Cardiac septum (tissue), 1 donor: ENCODE results near the gene MYMK. TPM values are rescaled to one million over a fixed set of nuclear protein-coding genes. Genes with fewer than 3 reads are reported as not detected.
A peak's percentile ranks its signal among the peaks of the same experiment; 100 is the strongest.

ENCODE experiments used
- DNase-seq: peaks from one replicate; pipeline ENCODE4 v3.0.0-alpha.2; 2020; ENCODE audit warnings: low spot score
- intact Hi-C: fragments of 100-400 bp; cut with DNase I; formaldehyde crosslinking; loops from one replicate; pipeline ENCODE4 v1.14.0; 2022
- total RNA-seq: library from RNA; stranded (reverse); fragmentation: NEBNext Ultra II Directional; extraction: Animal tissue kit (Norgen Biotek cat#: 25700); gene quantifications from one replicate; pipeline ENCODE4 v1.2.1, GENCODE V29; 2021
- donor health status: DM: no; HTN: no; CAD: no.

The MYMK gene
- total RNA-seq, 1 donor from 2014 or later: not detected

GRCh38 chr9:133538176-133538575, 13.4 kb upstream of the MYMK start:
- intact Hi-C loops: loop anchor here (2.0 kb wide), 1 partner anchor 19 kb away; no protein-coding TSS in a partner anchor
- DNase-seq: no peak

- DNase-seq: no peak
- intact Hi-C loops: no loop called here
These were observed 12.5 kb upstream of the MYMK start for GRCh38 chr9:133537257-133537656.

GRCh38 chr9:133536536-133536935, 11.8 kb upstream of the MYMK start:
- DNase-seq: no peak
- intact Hi-C loops: no loop called here

- no peak for DNase-seq
- intact Hi-C loops: no loop called here
These were observed 11.3 kb upstream of the MYMK start for GRCh38 chr9:133536080-133536479.

GRCh38 chr9:133535306-133535877, 10.6 kb upstream of the MYMK start:
- no peak for DNase-seq
- intact Hi-C loops: no loop called here

GRCh38 chr9:133534346-133535291, 9.9 kb upstream of the MYMK start, which contains the start of gene ADAMTSL2:
Gene ADAMTSL2 (plus strand): TSS chr9:133534704. CDS start chr9:133536713, 2,009 bp downstream.
- DNase-seq: peak; percentile 85
- intact Hi-C loops: loop anchor here (5.0 kb wide), 1 partner anchor 38 kb away; no protein-coding TSS in a partner anchor

- intact Hi-C loops: loop anchor here (2.0 to 5.0 kb wide), 2 partner anchors 38 to 193 kb away; no protein-coding TSS in a partner anchor
- DNase-seq: no peak
These were observed 9.1 kb upstream of the MYMK start for GRCh38 chr9:133533857-133534256.

- intact Hi-C loops: loop anchor here (2.0 to 5.0 kb wide), 2 partner anchors 39 to 194 kb away; no protein-coding TSS in a partner anchor
- DNase-seq: no peak
These were observed 8.3 kb upstream of the MYMK start for GRCh38 chr9:133532937-133533668.

GRCh38 chr9:133531293-133531692, 6.5 kb upstream of the MYMK start:
- intact Hi-C loops: loop anchor here (5.0 kb wide), 1 partner anchor 41 kb away; no protein-coding TSS in a partner anchor
- DNase-seq: no peak

- intact Hi-C loops: loop anchor here (5.0 kb wide), 1 partner anchor 42 kb away; no protein-coding TSS in a partner anchor
- DNase-seq: no peak
These were observed 5.1 kb upstream of the MYMK start for GRCh38 chr9:133529874-133530273.

GRCh38 chr9:133529457-133529856, 4.7 kb upstream of the MYMK start:
- DNase-seq: no peak
- intact Hi-C loops: no loop called here

GRCh38 chr9:133528876-133529241, 4.1 kb upstream of the MYMK start:
- no peak for DNase-seq
- intact Hi-C loops: no loop called here

GRCh38 chr9:133528001-133528875, 3.5 kb upstream of the MYMK start:
- DNase-seq: no peak
- intact Hi-C loops: no loop called here

- DNase-seq: no peak
- intact Hi-C loops: no loop called here
These were observed 2.7 kb upstream of the MYMK start for GRCh38 chr9:133527444-133527920.

- intact Hi-C loops: no loop called here
- DNase-seq: no peak
These were observed 2.1 kb upstream of the MYMK start for GRCh38 chr9:133526721-133527321.

- intact Hi-C loops: no loop called here
- DNase-seq: no peak
These were observed 918 bp upstream of the MYMK start for GRCh38 chr9:133525677-133526076.

- no peak for DNase-seq
- intact Hi-C loops: no loop called here
These were observed 613 bp downstream of the MYMK start for GRCh38 chr9:133524146-133524545.

- intact Hi-C loops: no loop called here
- DNase-seq: no peak
These were observed 1.7 kb downstream of the MYMK start for GRCh38 chr9:133523106-133523505.
